22Rv1 (cell line): ENCODE data around the gene CYP19A1.

Experiments
- H3K27ac ChIP-seq: fragments of 450-650 bp; 2 replicates; pipeline ENCODE4 v1.5.1; 2017
- ZFX ChIP-seq: fragments of 450-650 bp; IDR thresholded peaks from 2 replicates; pipeline ENCODE4 v1.6.1; 2017; ENCODE audit warnings: antibody characterized with exemption, borderline replicate concordance
- TF ChIP-seq, protein P1 (sequence below): fragments of 450-650 bp; IDR thresholded peaks from 2 replicates; pipeline ENCODE4 v1.5.1; 2017; ENCODE audit warnings: mild to moderate bottlenecking

Gene CYP19A1

DNA sequence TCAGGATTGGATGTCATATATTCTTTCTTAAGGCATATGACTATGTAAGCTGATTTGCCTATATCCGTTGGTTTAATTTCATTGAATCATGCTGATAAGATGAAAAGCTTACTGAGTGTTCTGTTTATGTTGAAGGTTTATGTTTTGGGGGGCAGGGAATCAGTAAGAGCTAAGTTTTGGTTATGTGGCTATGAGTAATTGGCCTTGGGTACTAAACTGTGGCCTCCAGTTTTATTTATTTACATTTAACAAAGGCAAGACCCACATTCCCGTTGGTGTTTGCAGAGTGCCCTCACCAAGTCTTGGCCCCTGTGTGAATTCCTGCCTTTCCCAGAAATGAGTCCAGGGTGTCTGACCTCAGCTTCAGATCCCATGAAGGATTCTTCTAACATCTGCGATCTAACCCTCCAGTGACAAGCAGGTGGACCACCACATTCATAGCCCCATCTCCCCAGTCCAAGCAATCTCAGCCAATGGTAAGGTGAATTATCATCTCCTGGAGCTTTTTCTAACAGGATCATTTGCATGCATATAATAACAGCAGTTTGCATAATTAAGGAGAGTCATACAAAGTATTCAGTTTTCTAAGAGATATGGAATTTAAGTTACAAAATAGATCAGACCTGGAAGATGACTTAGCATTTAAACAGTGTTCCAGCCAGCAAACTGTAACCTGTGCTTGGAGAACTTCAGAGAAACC lies 30.5 kb upstream of the CYP19A1 start:
- TF ChIP-seq, protein P1, sequence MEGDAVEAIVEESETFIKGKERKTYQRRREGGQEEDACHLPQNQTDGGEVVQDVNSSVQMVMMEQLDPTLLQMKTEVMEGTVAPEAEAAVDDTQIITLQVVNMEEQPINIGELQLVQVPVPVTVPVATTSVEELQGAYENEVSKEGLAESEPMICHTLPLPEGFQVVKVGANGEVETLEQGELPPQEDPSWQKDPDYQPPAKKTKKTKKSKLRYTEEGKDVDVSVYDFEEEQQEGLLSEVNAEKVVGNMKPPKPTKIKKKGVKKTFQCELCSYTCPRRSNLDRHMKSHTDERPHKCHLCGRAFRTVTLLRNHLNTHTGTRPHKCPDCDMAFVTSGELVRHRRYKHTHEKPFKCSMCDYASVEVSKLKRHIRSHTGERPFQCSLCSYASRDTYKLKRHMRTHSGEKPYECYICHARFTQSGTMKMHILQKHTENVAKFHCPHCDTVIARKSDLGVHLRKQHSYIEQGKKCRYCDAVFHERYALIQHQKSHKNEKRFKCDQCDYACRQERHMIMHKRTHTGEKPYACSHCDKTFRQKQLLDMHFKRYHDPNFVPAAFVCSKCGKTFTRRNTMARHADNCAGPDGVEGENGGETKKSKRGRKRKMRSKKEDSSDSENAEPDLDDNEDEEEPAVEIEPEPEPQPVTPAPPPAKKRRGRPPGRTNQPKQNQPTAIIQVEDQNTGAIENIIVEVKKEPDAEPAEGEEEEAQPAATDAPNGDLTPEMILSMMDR: no peak
- TF ChIP-seq ZFX: no peak
- H3K27ac ChIP-seq: peak overlapping the region; percentile 98

DNA sequence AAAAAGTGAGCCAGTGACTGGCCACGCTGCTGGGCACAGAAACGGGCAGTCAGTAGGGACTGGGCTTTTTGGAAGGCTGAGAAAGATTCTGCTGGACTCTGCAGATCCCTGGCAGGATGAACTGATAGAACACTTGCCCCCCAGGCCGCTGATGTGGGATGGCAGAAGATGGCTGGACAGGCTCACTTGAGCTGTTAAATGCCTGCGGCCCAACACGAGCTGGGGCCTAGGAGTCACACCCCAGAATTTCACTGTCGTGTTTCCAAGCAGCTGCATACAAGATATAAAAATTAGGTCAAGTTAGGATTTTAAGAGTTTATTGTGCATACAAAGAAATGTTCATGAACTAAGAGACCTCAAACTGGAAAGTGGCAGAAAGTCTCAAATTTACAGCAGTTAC lies 29.9 kb upstream of the CYP19A1 start:
- peak overlapping the region; percentile 98 for H3K27ac ChIP-seq
- no peak for TF ChIP-seq ZFX
- TF ChIP-seq, protein P1: no peak

DNA sequence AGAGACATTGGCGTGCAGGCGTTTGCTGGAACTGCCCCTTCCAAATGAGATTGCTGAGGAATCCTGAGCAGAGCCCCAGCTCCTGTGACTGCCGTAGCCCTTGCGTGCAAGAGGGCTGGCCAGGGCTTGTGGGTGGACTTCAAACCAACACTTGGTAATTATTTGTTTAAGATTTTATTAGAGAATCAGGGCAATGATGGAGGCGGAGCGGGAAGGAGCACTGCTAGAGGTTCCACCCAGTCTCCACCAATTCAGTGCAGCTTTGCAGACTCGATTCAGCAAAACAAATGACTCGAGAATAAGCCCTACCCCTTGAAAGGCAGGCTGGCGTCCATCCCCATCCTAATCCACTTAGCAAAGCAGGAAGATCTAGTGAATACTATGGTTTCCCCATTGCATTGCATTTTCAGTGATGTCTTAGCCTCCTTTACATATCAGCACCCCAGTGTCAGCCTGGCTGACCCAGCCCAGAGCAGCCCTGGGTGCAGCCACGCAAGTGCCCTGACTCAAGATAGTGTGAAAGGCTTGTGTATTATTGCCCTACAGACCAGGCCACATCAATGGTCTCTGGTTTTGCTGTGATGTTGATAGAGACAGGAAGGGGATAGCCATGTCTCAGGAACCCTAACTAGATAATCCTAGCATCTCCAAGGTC lies 29.1 kb upstream of the CYP19A1 start:
- TF ChIP-seq ZFX: no peak
- peak overlapping the region; percentile 98 for H3K27ac ChIP-seq

DNA sequence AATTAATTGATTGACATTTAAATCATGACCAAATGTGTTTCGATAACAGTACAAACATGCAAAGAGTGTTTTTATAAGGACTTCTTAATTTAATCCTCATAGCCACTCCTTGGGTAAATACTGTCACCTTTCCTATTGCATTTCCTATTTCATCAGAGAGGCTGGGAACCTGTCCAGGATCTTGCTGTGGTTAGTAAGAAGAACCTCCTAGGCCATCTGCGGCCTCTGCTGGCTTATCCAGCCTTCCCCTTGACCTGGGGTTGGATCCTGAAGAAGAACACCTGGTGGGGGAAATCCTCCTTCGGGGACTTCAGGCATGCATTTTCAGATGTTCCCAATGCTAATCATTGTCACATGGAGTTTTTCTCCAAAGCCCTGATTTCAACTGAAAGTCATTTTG lies 28.5 kb upstream of the CYP19A1 start:
- peak overlapping the region; percentile 98 for H3K27ac ChIP-seq
- TF ChIP-seq, protein P1: peak; percentile 29
- no peak for TF ChIP-seq ZFX

DNA sequence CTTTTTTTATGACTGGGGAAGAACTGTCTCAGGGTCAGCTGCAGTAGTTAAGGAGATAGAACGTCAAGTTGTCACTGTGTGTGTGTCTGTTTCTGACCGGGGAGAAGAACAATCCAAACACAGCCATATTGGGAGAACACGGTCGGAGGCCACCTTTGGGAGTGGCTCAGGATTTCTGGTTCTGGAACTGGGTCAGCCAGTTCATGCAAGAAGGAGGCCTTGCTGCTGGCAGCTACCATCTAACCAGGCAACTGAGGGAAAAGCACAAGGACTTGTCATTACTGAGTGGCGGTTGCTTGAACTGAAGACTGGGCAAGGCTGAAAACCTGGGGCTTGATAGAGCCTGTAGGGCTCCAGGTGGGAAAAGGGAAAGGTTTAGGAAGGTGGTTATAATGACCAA lies 27.7 kb upstream of the CYP19A1 start:
- TF ChIP-seq, protein P1: no peak
- TF ChIP-seq ZFX: no peak
- peak overlapping the region; percentile 98 for H3K27ac ChIP-seq

DNA sequence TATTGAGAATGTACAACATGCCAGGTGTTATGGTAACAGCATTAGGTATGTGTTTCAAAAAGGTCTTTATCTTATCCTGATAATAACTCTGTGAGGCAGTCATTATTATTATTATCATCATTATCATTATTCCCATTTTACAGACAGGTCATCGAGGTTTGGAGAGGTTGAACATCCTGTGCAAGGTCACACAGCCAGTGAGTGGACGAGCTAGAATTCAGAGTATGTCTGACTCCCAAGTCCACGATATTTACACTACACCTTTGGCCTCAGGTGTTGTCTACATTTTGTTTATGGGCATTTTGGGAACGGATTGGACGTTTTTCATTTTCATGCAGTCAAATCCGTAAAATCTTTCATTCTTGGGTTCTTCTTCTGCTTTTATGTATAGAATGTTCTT lies 27.0 kb upstream of the CYP19A1 start:
- TF ChIP-seq ZFX: no peak
- peak overlapping the region; percentile 98 for H3K27ac ChIP-seq

DNA sequence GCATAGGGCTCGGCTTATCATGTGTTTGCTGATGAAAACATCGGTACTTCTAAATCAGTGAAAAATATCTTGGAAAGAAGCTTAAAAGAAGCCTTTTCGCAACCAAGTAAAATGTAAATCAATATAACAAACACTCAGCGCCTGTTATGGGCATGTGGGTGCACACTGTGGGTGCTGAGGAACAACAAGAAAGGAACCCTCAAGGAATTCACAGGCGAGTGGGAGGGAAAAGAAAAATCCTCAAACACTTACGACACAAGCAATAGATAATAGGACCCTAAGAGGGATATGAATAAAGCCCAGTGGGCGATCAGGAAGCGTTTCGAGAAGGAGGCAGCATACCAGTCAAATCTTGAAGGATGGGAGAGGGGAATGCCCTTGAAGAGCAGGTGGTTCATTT lies 25.0 kb upstream of the CYP19A1 start:
- H3K27ac ChIP-seq: no peak overlapping the region
- no peak for TF ChIP-seq ZFX
- TF ChIP-seq, protein P1: no peak

DNA sequence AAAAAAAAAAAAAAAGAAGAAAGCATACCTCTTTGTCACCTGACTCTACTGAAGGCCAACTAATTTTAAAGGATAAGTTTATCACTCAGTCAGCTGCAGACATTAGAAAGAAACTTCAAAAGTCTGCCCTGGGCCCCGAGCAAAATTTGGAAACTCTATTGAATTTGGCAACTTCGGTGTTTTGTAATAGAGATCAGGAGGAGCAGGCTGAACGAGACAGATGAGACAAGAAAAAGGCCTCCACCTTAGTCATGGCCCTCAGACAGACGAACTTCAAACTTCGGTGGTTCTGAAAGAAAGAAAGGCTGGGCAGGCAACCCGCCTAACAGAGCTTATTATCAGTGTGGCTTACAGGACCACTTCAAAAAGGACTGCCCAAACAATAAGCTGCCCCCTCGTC lies 21.6 kb upstream of the CYP19A1 start:
- TF ChIP-seq, protein P1: no peak
- TF ChIP-seq ZFX: no peak
- H3K27ac ChIP-seq: no peak overlapping the region
